ENCODE measurements around the gene SLC25A19. TPM values are rescaled to one million over a fixed set of nuclear protein-coding genes. Genes with fewer than 3 reads are reported as not detected.

SLC25A19 gene
- total and polyA plus RNA-seq, 10 of the 15 experiments (the other 5 are each of a cell fraction or from before 2014, with no cell fraction given) = 32.9 to 91.6 (median 53.7) TPM

DNA sequence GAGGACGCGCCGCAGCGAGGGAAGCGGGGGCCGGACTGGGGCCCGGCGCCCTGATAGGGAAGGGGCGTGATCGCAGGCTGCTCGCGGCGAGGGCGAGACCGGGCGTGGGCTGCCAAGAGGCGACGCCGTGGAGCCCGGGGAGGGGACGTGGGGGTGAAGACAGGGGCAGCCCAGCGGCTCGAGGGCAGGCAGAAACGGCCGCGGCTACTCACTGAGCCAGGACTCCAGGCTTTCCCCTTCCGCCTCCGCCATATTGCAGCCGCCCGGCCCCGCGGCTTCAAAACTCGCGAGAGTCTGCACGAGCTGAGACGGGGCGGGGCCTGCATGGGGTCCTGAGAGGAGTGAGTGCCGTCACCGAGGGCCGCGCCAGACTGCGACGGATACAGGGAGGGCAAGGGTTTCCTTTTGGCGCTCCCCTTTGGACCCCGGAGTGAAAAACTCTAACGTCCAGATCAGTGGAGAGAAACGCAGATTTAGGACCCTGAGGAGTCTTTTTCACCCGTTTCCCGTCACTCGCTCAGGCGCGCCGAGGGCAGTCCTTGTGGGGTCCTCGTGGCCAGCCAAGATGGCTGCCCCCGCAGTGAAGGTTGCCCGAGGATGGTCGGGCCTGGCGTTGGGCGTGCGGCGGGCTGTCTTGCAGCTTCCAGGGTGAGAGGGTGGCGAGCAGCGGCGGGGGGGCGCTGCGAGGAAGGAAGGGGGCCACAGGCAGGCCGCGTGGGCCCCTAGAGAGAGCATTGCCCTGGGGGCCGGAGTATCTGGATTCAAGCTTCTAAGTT is 27.7 kb downstream of the SLC25A19 start, which contains the start of the genes GGA3 and MRPS7 (continued):
- TF ChIP-seq HCFC1 (IDR thresholded peaks at IDR 0.05; ENCODE audit: low read length) (peak; percentile 64), IKZF1 (conservative IDR thresholded peaks at IDR 0.05) (peak; percentile 81), STAT1 (conservative IDR thresholded peaks at IDR 0.05) (peak; percentile 95)
- TF ChIP-seq, protein P1, sequence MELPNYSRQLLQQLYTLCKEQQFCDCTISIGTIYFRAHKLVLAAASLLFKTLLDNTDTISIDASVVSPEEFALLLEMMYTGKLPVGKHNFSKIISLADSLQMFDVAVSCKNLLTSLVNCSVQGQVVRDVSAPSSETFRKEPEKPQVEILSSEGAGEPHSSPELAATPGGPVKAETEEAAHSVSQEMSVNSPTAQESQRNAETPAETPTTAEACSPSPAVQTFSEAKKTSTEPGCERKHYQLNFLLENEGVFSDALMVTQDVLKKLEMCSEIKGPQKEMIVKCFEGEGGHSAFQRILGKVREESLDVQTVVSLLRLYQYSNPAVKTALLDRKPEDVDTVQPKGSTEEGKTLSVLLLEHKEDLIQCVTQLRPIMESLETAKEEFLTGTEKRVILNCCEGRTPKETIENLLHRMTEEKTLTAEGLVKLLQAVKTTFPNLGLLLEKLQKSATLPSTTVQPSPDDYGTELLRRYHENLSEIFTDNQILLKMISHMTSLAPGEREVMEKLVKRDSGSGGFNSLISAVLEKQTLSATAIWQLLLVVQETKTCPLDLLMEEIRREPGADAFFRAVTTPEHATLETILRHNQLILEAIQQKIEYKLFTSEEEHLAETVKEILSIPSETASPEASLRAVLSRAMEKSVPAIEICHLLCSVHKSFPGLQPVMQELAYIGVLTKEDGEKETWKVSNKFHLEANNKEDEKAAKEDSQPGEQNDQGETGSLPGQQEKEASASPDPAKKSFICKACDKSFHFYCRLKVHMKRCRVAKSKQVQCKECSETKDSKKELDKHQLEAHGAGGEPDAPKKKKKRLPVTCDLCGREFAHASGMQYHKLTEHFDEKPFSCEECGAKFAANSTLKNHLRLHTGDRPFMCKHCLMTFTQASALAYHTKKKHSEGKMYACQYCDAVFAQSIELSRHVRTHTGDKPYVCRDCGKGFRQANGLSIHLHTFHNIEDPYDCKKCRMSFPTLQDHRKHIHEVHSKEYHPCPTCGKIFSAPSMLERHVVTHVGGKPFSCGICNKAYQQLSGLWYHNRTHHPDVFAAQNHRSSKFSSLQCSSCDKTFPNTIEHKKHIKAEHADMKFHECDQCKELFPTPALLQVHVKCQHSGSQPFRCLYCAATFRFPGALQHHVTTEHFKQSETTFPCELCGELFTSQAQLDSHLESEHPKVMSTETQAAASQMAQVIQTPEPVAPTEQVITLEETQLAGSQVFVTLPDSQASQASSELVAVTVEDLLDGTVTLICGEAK (IDR thresholded peaks at IDR 0.05; ENCODE audit: borderline replicate concordance) = peak; percentile 36; the same call in 1 of the 2 replicates
- TF ChIP-seq, protein P2, sequence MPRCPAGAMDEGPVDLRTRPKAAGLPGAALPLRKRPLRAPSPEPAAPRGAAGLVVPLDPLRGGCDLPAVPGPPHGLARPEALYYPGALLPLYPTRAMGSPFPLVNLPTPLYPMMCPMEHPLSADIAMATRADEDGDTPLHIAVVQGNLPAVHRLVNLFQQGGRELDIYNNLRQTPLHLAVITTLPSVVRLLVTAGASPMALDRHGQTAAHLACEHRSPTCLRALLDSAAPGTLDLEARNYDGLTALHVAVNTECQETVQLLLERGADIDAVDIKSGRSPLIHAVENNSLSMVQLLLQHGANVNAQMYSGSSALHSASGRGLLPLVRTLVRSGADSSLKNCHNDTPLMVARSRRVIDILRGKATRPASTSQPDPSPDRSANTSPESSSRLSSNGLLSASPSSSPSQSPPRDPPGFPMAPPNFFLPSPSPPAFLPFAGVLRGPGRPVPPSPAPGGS (IDR thresholded peaks at IDR 0.05; ENCODE audit: borderline replicate concordance, insufficient read depth, low read depth, low read length, poor library complexity, severe bottlenecking) = peak; percentile 19
- TF ChIP-seq, protein P3, sequence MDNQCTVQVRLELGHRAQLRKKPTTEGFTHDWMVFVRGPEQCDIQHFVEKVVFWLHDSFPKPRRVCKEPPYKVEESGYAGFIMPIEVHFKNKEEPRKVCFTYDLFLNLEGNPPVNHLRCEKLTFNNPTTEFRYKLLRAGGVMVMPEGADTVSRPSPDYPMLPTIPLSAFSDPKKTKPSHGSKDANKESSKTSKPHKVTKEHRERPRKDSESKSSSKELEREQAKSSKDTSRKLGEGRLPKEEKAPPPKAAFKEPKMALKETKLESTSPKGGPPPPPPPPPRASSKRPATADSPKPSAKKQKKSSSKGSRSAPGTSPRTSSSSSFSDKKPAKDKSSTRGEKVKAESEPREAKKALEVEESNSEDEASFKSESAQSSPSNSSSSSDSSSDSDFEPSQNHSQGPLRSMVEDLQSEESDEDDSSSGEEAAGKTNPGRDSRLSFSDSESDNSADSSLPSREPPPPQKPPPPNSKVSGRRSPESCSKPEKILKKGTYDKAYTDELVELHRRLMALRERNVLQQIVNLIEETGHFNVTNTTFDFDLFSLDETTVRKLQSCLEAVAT (IDR thresholded peaks at IDR 0.05) = peak; percentile 70; the same call in 1 of the 2 replicates
- TF ChIP-seq, protein P4, sequence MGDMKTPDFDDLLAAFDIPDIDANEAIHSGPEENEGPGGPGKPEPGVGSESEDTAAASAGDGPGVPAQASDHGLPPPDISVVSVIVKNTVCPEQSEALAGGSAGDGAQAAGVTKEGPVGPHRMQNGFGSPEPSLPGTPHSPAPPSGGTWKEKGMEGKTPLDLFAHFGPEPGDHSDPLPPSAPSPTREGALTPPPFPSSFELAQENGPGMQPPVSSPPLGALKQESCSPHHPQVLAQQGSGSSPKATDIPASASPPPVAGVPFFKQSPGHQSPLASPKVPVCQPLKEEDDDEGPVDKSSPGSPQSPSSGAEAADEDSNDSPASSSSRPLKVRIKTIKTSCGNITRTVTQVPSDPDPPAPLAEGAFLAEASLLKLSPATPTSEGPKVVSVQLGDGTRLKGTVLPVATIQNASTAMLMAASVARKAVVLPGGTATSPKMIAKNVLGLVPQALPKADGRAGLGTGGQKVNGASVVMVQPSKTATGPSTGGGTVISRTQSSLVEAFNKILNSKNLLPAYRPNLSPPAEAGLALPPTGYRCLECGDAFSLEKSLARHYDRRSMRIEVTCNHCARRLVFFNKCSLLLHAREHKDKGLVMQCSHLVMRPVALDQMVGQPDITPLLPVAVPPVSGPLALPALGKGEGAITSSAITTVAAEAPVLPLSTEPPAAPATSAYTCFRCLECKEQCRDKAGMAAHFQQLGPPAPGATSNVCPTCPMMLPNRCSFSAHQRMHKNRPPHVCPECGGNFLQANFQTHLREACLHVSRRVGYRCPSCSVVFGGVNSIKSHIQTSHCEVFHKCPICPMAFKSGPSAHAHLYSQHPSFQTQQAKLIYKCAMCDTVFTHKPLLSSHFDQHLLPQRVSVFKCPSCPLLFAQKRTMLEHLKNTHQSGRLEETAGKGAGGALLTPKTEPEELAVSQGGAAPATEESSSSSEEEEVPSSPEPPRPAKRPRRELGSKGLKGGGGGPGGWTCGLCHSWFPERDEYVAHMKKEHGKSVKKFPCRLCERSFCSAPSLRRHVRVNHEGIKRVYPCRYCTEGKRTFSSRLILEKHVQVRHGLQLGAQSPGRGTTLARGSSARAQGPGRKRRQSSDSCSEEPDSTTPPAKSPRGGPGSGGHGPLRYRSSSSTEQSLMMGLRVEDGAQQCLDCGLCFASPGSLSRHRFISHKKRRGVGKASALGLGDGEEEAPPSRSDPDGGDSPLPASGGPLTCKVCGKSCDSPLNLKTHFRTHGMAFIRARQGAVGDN (IDR thresholded peaks at IDR 0.05) = peak; percentile 48; the same call in 1 of the 2 replicates
- TF ChIP-seq, protein P5, sequence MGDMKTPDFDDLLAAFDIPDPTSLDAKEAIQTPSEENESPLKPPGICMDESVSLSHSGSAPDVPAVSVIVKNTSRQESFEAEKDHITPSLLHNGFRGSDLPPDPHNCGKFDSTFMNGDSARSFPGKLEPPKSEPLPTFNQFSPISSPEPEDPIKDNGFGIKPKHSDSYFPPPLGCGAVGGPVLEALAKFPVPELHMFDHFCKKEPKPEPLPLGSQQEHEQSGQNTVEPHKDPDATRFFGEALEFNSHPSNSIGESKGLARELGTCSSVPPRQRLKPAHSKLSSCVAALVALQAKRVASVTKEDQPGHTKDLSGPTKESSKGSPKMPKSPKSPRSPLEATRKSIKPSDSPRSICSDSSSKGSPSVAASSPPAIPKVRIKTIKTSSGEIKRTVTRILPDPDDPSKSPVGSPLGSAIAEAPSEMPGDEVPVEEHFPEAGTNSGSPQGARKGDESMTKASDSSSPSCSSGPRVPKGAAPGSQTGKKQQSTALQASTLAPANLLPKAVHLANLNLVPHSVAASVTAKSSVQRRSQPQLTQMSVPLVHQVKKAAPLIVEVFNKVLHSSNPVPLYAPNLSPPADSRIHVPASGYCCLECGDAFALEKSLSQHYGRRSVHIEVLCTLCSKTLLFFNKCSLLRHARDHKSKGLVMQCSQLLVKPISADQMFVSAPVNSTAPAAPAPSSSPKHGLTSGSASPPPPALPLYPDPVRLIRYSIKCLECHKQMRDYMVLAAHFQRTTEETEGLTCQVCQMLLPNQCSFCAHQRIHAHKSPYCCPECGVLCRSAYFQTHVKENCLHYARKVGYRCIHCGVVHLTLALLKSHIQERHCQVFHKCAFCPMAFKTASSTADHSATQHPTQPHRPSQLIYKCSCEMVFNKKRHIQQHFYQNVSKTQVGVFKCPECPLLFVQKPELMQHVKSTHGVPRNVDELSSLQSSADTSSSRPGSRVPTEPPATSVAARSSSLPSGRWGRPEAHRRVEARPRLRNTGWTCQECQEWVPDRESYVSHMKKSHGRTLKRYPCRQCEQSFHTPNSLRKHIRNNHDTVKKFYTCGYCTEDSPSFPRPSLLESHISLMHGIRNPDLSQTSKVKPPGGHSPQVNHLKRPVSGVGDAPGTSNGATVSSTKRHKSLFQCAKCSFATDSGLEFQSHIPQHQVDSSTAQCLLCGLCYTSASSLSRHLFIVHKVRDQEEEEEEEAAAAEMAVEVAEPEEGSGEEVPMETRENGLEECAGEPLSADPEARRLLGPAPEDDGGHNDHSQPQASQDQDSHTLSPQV (IDR thresholded peaks at IDR 0.05) = peak; percentile 94
- TF ChIP-seq, protein P6, sequence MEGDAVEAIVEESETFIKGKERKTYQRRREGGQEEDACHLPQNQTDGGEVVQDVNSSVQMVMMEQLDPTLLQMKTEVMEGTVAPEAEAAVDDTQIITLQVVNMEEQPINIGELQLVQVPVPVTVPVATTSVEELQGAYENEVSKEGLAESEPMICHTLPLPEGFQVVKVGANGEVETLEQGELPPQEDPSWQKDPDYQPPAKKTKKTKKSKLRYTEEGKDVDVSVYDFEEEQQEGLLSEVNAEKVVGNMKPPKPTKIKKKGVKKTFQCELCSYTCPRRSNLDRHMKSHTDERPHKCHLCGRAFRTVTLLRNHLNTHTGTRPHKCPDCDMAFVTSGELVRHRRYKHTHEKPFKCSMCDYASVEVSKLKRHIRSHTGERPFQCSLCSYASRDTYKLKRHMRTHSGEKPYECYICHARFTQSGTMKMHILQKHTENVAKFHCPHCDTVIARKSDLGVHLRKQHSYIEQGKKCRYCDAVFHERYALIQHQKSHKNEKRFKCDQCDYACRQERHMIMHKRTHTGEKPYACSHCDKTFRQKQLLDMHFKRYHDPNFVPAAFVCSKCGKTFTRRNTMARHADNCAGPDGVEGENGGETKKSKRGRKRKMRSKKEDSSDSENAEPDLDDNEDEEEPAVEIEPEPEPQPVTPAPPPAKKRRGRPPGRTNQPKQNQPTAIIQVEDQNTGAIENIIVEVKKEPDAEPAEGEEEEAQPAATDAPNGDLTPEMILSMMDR (IDR thresholded peaks at IDR 0.05 in 2 of 3, conservative IDR thresholded peaks at IDR 0.05 in 1 of 3; ENCODE audit: control insufficient read depth in 2 of 3, extremely low read depth in 1 of 3, insufficient read depth in 1 of 3, low read depth in 3 of 3, low read length in 3 of 3) = no peak; a peak in 1 of 6 replicates

Data from GM12878 (cell line).